ENCODE data around the gene C10orf105. TPM values are rescaled to one million over a fixed set of nuclear protein-coding genes. Genes with fewer than 3 reads are reported as not detected.

The C10orf105 gene
- total RNA-seq, 3 donors from 2014 or later (not counting 1 experiment from before 2014, with no cell fraction given) = 0.14 to 0.52 (median 0.40) TPM

- Histone ChIP-seq H3K27me3 (ENCODE audit: control insufficient read depth, insufficient read depth, low read length) (no peaks in the 10 kb centered on the region), H3K4me1 (ENCODE audit: control insufficient read depth, insufficient read depth, low read length) (peaks cover 92% of the 10 kb centered on the region), H3K9me3 (ENCODE audit: control insufficient read depth, insufficient read depth, low read length) (no peaks in the 10 kb centered on the region), H3K36me3 (ENCODE audit: control insufficient read depth, insufficient read depth, low read length) (peaks cover 90% of the 10 kb centered on the region), H3K4me3 (ENCODE audit: low read length) (no peak overlapping the region), H3K27ac (ENCODE audit: low read length) (peak overlapping the region; percentile 45)
- H3K4me3 Mint-ChIP-seq = no peak overlapping the region
- peaks cover 48 to 74% of the 10 kb centered on the region in 2 donors for H3K4me1 Mint-ChIP-seq
- no peak for DNase-seq
- no peaks in the 10 kb centered on the region for H3K27me3 Mint-ChIP-seq (ENCODE audit: low read depth in 2 of 2)
- intact Hi-C loops (cut with micrococcal nuclease) = no loop called here
- no peak for TF ChIP-seq CTCF (IDR thresholded peaks at IDR 0.05)
- ATAC-seq = no peak
- peak overlapping the region; percentile 46 to 96 for H3K27ac Mint-ChIP-seq
- WGBS (ENCODE audit: insufficient coverage) = 100% methylated on average over 2 of the region's 3 CpGs
- no peaks in the 10 kb centered on the region for H3K9me3 Mint-ChIP-seq
- peaks cover 9% of the 10 kb centered on the region for H3K36me3 Mint-ChIP-seq
Measured at GRCh38 chr10:71754562-71754961, 35.0 kb upstream of the C10orf105 start.

GRCh38 chr10:71753960-71754505 is 34.5 kb upstream of the C10orf105 start:
- H3K36me3 Mint-ChIP-seq = peaks cover 9% of the 10 kb centered on the region
- Histone ChIP-seq H3K27me3 (ENCODE audit: control insufficient read depth, insufficient read depth, low read length) (no peaks in the 10 kb centered on the region), H3K27ac (ENCODE audit: low read length) (peak overlapping the region; percentile 45), H3K36me3 (ENCODE audit: control insufficient read depth, insufficient read depth, low read length) (peaks cover 88% of the 10 kb centered on the region), H3K4me3 (ENCODE audit: low read length) (no peak overlapping the region), H3K4me1 (ENCODE audit: control insufficient read depth, insufficient read depth, low read length) (peaks cover 97% of the 10 kb centered on the region), H3K9me3 (ENCODE audit: control insufficient read depth, insufficient read depth, low read length) (no peaks in the 10 kb centered on the region)
- no peak for TF ChIP-seq CTCF (IDR thresholded peaks at IDR 0.05)
- ATAC-seq (no peak), DNase-seq (no peak)
- peaks cover 53 to 79% of the 10 kb centered on the region in 2 donors for H3K4me1 Mint-ChIP-seq
- H3K27me3 Mint-ChIP-seq (ENCODE audit: low read depth in 2 of 2) = no peaks in the 10 kb centered on the region
- H3K27ac Mint-ChIP-seq = peak overlapping the region; percentile 82 to 96
- H3K9me3 Mint-ChIP-seq = no peaks in the 10 kb centered on the region
- intact Hi-C loops (cut with micrococcal nuclease) = no loop called here
- WGBS (ENCODE audit: insufficient coverage) = 23% methylated on average over 7 of the region's 8 CpGs
- H3K4me3 Mint-ChIP-seq = no peak overlapping the region

GRCh38 chr10:71753091-71753959 is 33.7 kb upstream of the C10orf105 start:
- H3K36me3 Mint-ChIP-seq = peaks cover 9% of the 10 kb centered on the region
- no peak overlapping the region for H3K4me3 Mint-ChIP-seq
- H3K9me3 Mint-ChIP-seq = no peaks in the 10 kb centered on the region
- peaks cover 98% of the 10 kb centered on the region for H3K4me1 ChIP-seq (ENCODE audit: control insufficient read depth, insufficient read depth, low read length)
- intact Hi-C loops (cut with micrococcal nuclease) = no loop called here
- peaks cover 60 to 86% of the 10 kb centered on the region in 2 donors for H3K4me1 Mint-ChIP-seq
- DNase-seq = no peak
- peak overlapping the region; percentile 82 to 96 for H3K27ac Mint-ChIP-seq
- H3K27ac ChIP-seq (ENCODE audit: low read length) = peak overlapping the region; percentile 45
- no peaks in the 10 kb centered on the region for H3K9me3 ChIP-seq (ENCODE audit: control insufficient read depth, insufficient read depth, low read length)
- H3K36me3 ChIP-seq (ENCODE audit: control insufficient read depth, insufficient read depth, low read length) = peaks cover 83% of the 10 kb centered on the region
- peak in 1 of 3 donors; percentile 65 for ATAC-seq
- no peak for TF ChIP-seq CTCF (IDR thresholded peaks at IDR 0.05)
- WGBS (ENCODE audit: insufficient coverage) = 65% methylated on average over 15 of the region's 15 CpGs
- no peaks in the 10 kb centered on the region for H3K27me3 Mint-ChIP-seq (ENCODE audit: low read depth in 2 of 2)
- no peaks in the 10 kb centered on the region for H3K27me3 ChIP-seq (ENCODE audit: control insufficient read depth, insufficient read depth, low read length)
- H3K4me3 ChIP-seq (ENCODE audit: low read length) = no peak overlapping the region

Measured in natural killer cell (primary cell).